ENCODE data around the gene ENTREP1. TPM values are rescaled to one million over a fixed set of nuclear protein-coding genes. Genes with fewer than 3 reads are reported as not detected.

Gene ENTREP1
- total and polyA plus RNA-seq, 2 of the 4 experiments (the other 2 are of a cell fraction): not detected

DNA sequence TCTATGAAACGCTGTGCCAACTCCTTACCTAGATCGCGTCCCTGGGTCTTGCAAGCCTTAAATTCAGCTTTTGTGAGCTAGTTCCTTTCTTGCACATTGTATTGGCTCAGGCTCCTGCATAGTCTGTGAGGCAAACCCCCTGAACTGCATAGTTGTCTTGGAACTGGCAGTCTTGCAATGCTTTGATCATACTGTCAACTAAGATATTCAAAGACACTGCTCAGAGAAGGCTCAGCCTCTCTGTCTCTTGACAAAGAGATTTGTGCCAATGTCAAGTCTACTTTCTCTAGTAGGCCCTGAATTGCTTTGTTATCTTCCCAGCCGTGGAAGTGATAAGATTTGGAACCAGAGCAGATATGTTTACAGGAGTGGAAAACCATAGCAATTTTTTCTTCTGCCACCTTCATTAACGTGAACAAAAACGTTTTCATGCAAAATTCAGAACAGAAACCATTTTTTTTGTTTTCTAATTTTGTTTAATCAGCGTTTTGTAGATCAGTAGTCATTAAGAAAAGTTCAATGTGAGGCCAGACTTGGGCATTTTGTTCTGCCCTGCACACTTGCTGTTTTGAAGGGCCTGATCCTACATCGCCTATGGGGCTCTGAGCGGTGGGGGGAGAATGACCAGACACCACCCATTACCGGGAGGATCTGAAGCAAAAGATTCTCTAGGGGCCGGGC, 27.6 kb upstream of the ENTREP1 start:
- H4K8ac ChIP-seq (ENCODE audit: low read depth in 2 of 2, low read length in 2 of 2): no peak overlapping the region
- no peak overlapping the region for H3K9ac ChIP-seq (ENCODE audit: low read depth, low read length)
- dilution Hi-C loops (cut with HindIII; ENCODE audit: low sequenced_read_pairs, unreplicated experiment) (no loop called here), intact Hi-C loops (cut with micrococcal nuclease) (no loop called here), in situ Hi-C loops (cut with MboI; ENCODE audit: low sequenced_read_pairs) (no loop called here)
- no peak overlapping the region for H4K91ac ChIP-seq (ENCODE audit: insufficient read depth, low read depth, low read length)
- H3K9me1 ChIP-seq (ENCODE audit: insufficient read depth, low read length): no peaks in the 10 kb centered on the region
- no peak overlapping the region for H3K4ac ChIP-seq (ENCODE audit: low read depth, low read length)
- no peak overlapping the region for H2BK20ac ChIP-seq (ENCODE audit: low read depth, low read length)
- H2BK5ac ChIP-seq (ENCODE audit: low read depth, low read length, poor library complexity, severe bottlenecking): no peak overlapping the region
- H2BK120ac ChIP-seq (ENCODE audit: low read depth, low read length): no peak overlapping the region
- no peak overlapping the region for H3K4me2 ChIP-seq (ENCODE audit: low read depth, low read length)
- H3K9me3 ChIP-seq (ENCODE audit: control insufficient read depth, insufficient read depth, low read length): no peaks in the 10 kb centered on the region
- no peak overlapping the region for H3K18ac ChIP-seq (ENCODE audit: low read depth, low read length)
- TF ChIP-seq MXI1 (IDR thresholded peaks at IDR 0.05; ENCODE audit: borderline replicate concordance, low read depth, low read length) (no peak), SMC3 (IDR thresholded peaks at IDR 0.05; ENCODE audit: low read depth, low read length) (no peak), MAFK (IDR thresholded peaks at IDR 0.05; ENCODE audit: low read depth, low read length) (peak; percentile 67), CHD1 (IDR thresholded peaks at IDR 0.05; ENCODE audit: low read depth, low read length) (no peak)
- TF ChIP-seq, protein P1, sequence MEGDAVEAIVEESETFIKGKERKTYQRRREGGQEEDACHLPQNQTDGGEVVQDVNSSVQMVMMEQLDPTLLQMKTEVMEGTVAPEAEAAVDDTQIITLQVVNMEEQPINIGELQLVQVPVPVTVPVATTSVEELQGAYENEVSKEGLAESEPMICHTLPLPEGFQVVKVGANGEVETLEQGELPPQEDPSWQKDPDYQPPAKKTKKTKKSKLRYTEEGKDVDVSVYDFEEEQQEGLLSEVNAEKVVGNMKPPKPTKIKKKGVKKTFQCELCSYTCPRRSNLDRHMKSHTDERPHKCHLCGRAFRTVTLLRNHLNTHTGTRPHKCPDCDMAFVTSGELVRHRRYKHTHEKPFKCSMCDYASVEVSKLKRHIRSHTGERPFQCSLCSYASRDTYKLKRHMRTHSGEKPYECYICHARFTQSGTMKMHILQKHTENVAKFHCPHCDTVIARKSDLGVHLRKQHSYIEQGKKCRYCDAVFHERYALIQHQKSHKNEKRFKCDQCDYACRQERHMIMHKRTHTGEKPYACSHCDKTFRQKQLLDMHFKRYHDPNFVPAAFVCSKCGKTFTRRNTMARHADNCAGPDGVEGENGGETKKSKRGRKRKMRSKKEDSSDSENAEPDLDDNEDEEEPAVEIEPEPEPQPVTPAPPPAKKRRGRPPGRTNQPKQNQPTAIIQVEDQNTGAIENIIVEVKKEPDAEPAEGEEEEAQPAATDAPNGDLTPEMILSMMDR (conservative IDR thresholded peaks at IDR 0.05; ENCODE audit: low read depth, low read length): no peak
- peaks cover 10% of the 10 kb centered on the region for H3K27me3 ChIP-seq (ENCODE audit: control insufficient read depth, insufficient read depth, low read length)
- no peak overlapping the region for H2AFZ ChIP-seq (replicated peaks; ENCODE audit: low read length, poor library complexity)
- no peak overlapping the region for H3K56ac ChIP-seq (ENCODE audit: extremely low read depth, insufficient read depth, low read length)
- H2AK5ac ChIP-seq (ENCODE audit: low read depth, low read length): no peak overlapping the region
- no CpG with 5 or more reads among the region's 11 CpGs for WGBS, 2 experiments (ENCODE audit: extremely low coverage in 2 of 2, insufficient read length in 1 of 2)
- no peaks in the 10 kb centered on the region for H3K36me3 ChIP-seq (ENCODE audit: control insufficient read depth, insufficient read depth, low read length)
- CTCF ChIA-PET: no interaction called here
- H4K20me1 ChIP-seq (ENCODE audit: insufficient read depth, low read length): no peaks in the 10 kb centered on the region
- no peak for DNase-seq
- H3K14ac ChIP-seq (replicated peaks; ENCODE audit: low read depth, low read length): no peak overlapping the region
- POLR2A ChIA-PET (ENCODE audit: unreplicated experiment): no interaction called here
- no peaks in the 10 kb centered on the region for H3K79me1 ChIP-seq (ENCODE audit: low read depth in 1 of 2, low read length in 2 of 2)
- no peak overlapping the region for H3K27ac ChIP-seq (ENCODE audit: insufficient read depth, low read length)
- no peak overlapping the region for H3K4me3 ChIP-seq (ENCODE audit: insufficient read depth, low read depth, low read length)
- no peak overlapping the region for H2AK9ac ChIP-seq (replicated peaks; ENCODE audit: low read depth, low read length, poor library complexity)
- no peak overlapping the region for H4K5ac ChIP-seq (ENCODE audit: low read depth, low read length)
- H3K23ac ChIP-seq (ENCODE audit: low read depth, low read length): no peak overlapping the region
- no peak for ATAC-seq (ENCODE audit: low read depth)
- H3K4me1 ChIP-seq (ENCODE audit: control insufficient read depth, insufficient read depth, low read length): no peaks in the 10 kb centered on the region
- BruUV-seq (replicated peaks): no TSS peak
- H2BK15ac ChIP-seq (ENCODE audit: low read depth, low read length): no peak overlapping the region

Measured in IMR-90 (cell line).